ENCODE data around the gene PTTG2. TPM values are rescaled to one million over a fixed set of nuclear protein-coding genes. Genes with fewer than 3 reads are reported as not detected.

The PTTG2 gene
- total RNA-seq, 4 donors from 2014 or later = 2.1 TPM; not detected in 3

DNA sequence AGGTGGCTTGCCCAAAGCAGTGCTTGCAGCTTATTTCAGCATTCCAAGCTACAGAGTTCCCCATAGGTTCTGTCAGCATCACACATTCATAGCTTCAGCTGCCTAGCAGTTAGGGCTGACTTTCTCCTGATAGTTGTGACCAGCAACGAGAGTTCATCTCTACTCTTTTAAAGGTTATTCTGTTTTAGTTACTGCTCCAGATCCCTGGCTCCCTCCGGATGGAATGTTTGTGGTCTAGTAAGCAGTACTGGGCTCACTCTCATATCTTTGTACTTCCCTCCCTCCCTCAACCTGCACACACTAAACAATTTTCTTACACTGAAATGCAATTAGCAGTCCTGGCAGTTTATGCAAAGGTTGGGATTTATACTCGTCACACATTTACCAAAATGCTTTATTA, 43.9 kb downstream of the PTTG2 start:
- DNase-seq (no peak), ATAC-seq (no peak)
- no peak overlapping the region for H3K27ac ChIP-seq
- intact Hi-C loops (cut with DNase I; ENCODE audit: low total_unique reads) = no loop called here
- H3K4me3 ChIP-seq = no peak overlapping the region
- H3K27me3 ChIP-seq = no peaks in the 10 kb centered on the region
- H3K4me1 ChIP-seq = peaks cover 21 to 31% of the 10 kb centered on the region in 2 donors
- H3K9me3 ChIP-seq = no peaks in the 10 kb centered on the region
- no peak for TF ChIP-seq POLR2A (IDR thresholded peaks at IDR 0.05)
- TF ChIP-seq, protein P1, sequence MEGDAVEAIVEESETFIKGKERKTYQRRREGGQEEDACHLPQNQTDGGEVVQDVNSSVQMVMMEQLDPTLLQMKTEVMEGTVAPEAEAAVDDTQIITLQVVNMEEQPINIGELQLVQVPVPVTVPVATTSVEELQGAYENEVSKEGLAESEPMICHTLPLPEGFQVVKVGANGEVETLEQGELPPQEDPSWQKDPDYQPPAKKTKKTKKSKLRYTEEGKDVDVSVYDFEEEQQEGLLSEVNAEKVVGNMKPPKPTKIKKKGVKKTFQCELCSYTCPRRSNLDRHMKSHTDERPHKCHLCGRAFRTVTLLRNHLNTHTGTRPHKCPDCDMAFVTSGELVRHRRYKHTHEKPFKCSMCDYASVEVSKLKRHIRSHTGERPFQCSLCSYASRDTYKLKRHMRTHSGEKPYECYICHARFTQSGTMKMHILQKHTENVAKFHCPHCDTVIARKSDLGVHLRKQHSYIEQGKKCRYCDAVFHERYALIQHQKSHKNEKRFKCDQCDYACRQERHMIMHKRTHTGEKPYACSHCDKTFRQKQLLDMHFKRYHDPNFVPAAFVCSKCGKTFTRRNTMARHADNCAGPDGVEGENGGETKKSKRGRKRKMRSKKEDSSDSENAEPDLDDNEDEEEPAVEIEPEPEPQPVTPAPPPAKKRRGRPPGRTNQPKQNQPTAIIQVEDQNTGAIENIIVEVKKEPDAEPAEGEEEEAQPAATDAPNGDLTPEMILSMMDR (IDR thresholded peaks at IDR 0.05 in 4 of 5, conservative IDR thresholded peaks at IDR 0.05 in 1 of 5) = no peak
- H3K36me3 ChIP-seq = no peaks in the 10 kb centered on the region
- in situ Hi-C loops (cut with MboI; ENCODE audit: low sequenced_read_pairs in 4 of 4) = no loop called here

DNA sequence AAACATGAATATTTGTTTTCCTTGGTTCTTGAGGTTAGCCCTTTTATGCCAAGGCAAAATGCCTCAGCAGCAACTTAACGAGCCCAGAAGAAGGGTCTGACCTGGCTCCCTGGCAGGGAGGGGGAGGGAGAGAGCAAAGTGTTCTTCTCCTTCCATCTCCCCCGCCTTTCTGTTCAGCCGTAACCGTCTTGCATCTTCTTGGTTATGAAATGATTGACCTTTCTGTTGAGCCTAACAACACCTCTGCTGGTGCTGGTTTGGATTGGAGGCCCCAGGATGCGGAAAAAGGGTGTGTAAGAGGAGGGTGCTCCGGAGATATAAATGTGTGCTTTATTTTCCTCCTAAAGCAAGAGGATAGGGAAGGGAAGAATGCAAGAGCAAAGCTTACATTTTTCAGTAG, 44.7 kb downstream of the PTTG2 start:
- peak overlapping the region in 1 of 4 donors; percentile 44 for H3K27ac ChIP-seq
- no peaks in the 10 kb centered on the region for H3K27me3 ChIP-seq
- TF ChIP-seq, protein P1 (IDR thresholded peaks at IDR 0.05 in 4 of 5, conservative IDR thresholded peaks at IDR 0.05 in 1 of 5) = no peak
- TF ChIP-seq POLR2A (IDR thresholded peaks at IDR 0.05) = no peak
- no peaks in the 10 kb centered on the region for H3K9me3 ChIP-seq
- in situ Hi-C loops (cut with MboI; ENCODE audit: low sequenced_read_pairs in 4 of 4) = no loop called here
- ATAC-seq (no peak), DNase-seq (no peak)
- no peak overlapping the region for H3K4me3 ChIP-seq
- H3K36me3 ChIP-seq = no peaks in the 10 kb centered on the region
- H3K4me1 ChIP-seq = peaks cover 24 to 36% of the 10 kb centered on the region in 2 donors
- intact Hi-C loops (cut with DNase I; ENCODE audit: low total_unique reads) = no loop called here

DNA sequence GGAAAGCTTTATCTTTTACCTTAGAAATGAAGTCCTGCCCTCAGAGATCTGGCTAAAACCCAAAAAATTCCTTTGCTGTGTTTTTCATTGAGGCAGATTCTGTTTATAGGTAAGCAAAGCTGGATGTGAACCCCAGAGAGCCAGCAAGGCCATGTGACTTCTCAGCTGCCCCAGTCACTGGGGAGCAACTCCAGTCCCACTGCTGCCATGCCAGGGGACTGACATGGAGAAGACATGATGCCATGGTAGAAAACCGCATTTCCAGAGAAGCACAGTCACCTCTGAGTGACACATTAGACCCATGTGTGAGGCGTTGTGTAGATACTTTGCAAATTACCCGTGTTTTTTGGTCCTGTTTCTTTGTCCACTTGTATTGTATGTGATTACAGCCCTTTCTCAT, 45.4 kb downstream of the PTTG2 start:
- in situ Hi-C loops (cut with MboI; ENCODE audit: low sequenced_read_pairs in 4 of 4) = no loop called here
- no peaks in the 10 kb centered on the region for H3K27me3 ChIP-seq
- no peaks in the 10 kb centered on the region for H3K36me3 ChIP-seq
- TF ChIP-seq POLR2A (IDR thresholded peaks at IDR 0.05) = no peak
- TF ChIP-seq, protein P1 (IDR thresholded peaks at IDR 0.05 in 4 of 5, conservative IDR thresholded peaks at IDR 0.05 in 1 of 5) = no peak
- no peak overlapping the region for H3K4me3 ChIP-seq
- intact Hi-C loops (cut with DNase I; ENCODE audit: low total_unique reads) = no loop called here
- H3K9me3 ChIP-seq = no peaks in the 10 kb centered on the region
- ATAC-seq = no peak
- DNase-seq = no peak
- H3K27ac ChIP-seq = peak overlapping the region in 2 of 4 donors; percentile 11 to 44
- peaks cover 24 to 36% of the 10 kb centered on the region in 2 donors for H3K4me1 ChIP-seq

DNA sequence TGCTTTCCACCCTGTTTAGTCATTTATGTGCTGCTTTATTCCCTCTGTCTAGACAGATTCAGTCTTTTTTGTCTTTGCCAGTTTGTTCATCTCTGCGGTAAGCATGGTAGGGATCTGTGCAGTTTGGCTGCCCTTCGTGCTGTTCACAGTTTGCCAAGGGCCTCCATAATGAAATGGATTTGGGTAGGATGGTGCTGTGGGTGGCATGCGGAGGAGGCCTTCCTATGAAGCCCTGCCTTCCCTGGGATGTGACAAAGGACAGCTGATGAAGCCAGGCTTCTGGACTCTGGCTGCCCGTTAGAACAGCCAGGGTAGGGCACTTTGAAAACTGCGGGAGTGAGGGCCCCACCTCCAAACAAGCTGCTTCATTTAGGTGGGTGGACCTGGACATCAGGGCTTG, 47.4 kb downstream of the PTTG2 start:
- Histone ChIP-seq H3K27me3 (no peaks in the 10 kb centered on the region), H3K4me1 (peaks cover 19 to 36% of the 10 kb centered on the region in 2 donors), H3K36me3 (no peaks in the 10 kb centered on the region), H3K9me3 (no peaks in the 10 kb centered on the region), H3K27ac (no peak overlapping the region), H3K4me3 (no peak overlapping the region)
- no peak for ATAC-seq
- no peak for TF ChIP-seq POLR2A (IDR thresholded peaks at IDR 0.05)
- TF ChIP-seq, protein P1 (IDR thresholded peaks at IDR 0.05 in 4 of 5, conservative IDR thresholded peaks at IDR 0.05 in 1 of 5) = no peak
- no peak for DNase-seq
- in situ Hi-C loops (cut with MboI; ENCODE audit: low sequenced_read_pairs in 4 of 4) (no loop called here), intact Hi-C loops (cut with DNase I; ENCODE audit: low total_unique reads) (no loop called here)

DNA sequence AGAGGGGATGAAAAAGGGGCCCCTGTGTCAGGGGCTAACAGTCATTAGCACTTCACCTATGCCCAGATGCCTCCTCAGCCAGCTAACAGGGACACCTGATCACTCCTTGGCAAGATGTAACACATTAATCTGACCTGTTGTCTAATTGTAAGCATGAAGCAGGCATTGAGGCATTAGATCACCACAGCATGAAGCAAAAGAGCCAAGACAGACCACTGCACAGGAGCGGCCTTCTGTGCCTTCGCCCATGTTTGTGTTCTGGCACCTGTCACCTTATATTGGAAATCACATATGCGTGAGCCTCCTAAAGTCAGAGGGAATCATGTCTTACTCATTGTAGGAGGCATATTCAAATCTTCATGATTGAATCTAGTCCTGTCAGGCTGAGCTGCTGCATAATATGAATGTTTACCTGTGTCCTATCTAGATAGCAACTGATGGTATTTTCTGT, 48.4 kb downstream of the PTTG2 start:
- no peaks in the 10 kb centered on the region for H3K36me3 ChIP-seq
- no peak for DNase-seq
- H3K9me3 ChIP-seq = no peaks in the 10 kb centered on the region
- TF ChIP-seq POLR2A (IDR thresholded peaks at IDR 0.05) = no peak
- TF ChIP-seq, protein P1 (IDR thresholded peaks at IDR 0.05 in 4 of 5, conservative IDR thresholded peaks at IDR 0.05 in 1 of 5) = no peak
- intact Hi-C loops (cut with DNase I; ENCODE audit: low total_unique reads) = no loop called here
- no peak overlapping the region for H3K4me3 ChIP-seq
- peaks cover 20 to 35% of the 10 kb centered on the region in 2 donors for H3K4me1 ChIP-seq
- H3K27me3 ChIP-seq = no peaks in the 10 kb centered on the region
- in situ Hi-C loops (cut with MboI; ENCODE audit: low sequenced_read_pairs in 4 of 4) = no loop called here
- H3K27ac ChIP-seq = no peak overlapping the region
- ATAC-seq = peak in 1 of 2 donors; percentile 51
